A549 (cell line): ENCODE results near the gene BCKDHA.

Experiments
- E2F6 ChIP-seq: IDR thresholded peaks from 2 replicates; pipeline ENCODE4 v1.6.1; 2012; ENCODE audit warnings: low read depth, borderline replicate concordance
- NPAS2 ChIP-seq: fragments of 250-450 bp; sonication (Bioruptor Pico); IDR thresholded peaks from 2 replicates; pipeline ENCODE4 v1.8.0; 2022; ENCODE audit warnings: mild to moderate bottlenecking, moderate library complexity, borderline replicate concordance
- POLR2AphosphoS2 ChIP-seq: conservative IDR thresholded peaks from 2 replicates; pipeline ENCODE4 v1.6.1; 2012; ENCODE audit warnings: low read length, improper control_type of control experiment, inconsistent platforms
- REST ChIP-seq: fragments of 200-600 bp; sonication (generic); IDR thresholded peaks from 2 replicates; pipeline ENCODE4 v1.6.1; 2016; ENCODE audit warnings: antibody characterized with exemption, mild to moderate bottlenecking, moderate library complexity
- SREBF2 ChIP-seq: fragments of 450-650 bp; IDR thresholded peaks from 2 replicates; pipeline ENCODE4 v1.6.1; 2014; ENCODE audit warnings: mild to moderate bottlenecking, moderate library complexity
- ZSCAN20 ChIP-seq: fragments of 250-450 bp; sonication (Bioruptor Pico); IDR thresholded peaks from 2 replicates; pipeline ENCODE4 v1.8.0; 2022; ENCODE audit warnings: mild to moderate bottlenecking, moderate library complexity
- TF ChIP-seq, protein P1 (sequence below): fragments of >200 bp; sonication (Bioruptor Twin); formaldehyde crosslinking; IDR thresholded peaks from 3 replicates; pipeline ENCODE4 v1.5.1; 2016

DNA sequence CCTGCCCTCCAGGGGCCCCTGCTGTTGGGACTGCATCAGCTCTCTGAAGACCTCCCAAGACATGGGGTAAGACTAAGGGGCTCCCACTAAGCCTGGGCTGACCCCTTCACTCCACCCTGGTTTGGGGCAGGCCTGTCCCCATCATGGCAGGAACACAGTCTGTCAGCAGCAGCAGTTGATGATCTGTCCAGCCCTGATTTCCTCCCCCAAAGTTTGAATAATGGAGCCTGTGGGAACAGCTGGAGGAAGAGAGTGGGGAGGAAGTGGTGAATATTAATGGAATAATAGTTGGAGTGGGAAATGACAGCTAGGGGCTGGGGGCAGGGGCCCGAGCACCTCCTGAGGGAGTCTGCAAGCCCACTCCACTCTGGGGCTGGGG is 30.9 kb downstream of the BCKDHA start:
- TF ChIP-seq POLR2AphosphoS2 = no peak
- TF ChIP-seq, protein P1, sequence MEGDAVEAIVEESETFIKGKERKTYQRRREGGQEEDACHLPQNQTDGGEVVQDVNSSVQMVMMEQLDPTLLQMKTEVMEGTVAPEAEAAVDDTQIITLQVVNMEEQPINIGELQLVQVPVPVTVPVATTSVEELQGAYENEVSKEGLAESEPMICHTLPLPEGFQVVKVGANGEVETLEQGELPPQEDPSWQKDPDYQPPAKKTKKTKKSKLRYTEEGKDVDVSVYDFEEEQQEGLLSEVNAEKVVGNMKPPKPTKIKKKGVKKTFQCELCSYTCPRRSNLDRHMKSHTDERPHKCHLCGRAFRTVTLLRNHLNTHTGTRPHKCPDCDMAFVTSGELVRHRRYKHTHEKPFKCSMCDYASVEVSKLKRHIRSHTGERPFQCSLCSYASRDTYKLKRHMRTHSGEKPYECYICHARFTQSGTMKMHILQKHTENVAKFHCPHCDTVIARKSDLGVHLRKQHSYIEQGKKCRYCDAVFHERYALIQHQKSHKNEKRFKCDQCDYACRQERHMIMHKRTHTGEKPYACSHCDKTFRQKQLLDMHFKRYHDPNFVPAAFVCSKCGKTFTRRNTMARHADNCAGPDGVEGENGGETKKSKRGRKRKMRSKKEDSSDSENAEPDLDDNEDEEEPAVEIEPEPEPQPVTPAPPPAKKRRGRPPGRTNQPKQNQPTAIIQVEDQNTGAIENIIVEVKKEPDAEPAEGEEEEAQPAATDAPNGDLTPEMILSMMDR = no peak
- TF ChIP-seq REST = no peak
- no peak for TF ChIP-seq ZSCAN20
- TF ChIP-seq E2F6 = no peak
- no peak for TF ChIP-seq SREBF2
- TF ChIP-seq NPAS2 (CRISPR knock-in tag) = no peak
